ENCODE results near the gene SCEL.
"Not testable (repeated sequence)": the region's sequence is repeated elsewhere in the genome, so short reads cannot be mapped to it uniquely, and the experiment has no call there.

Gene SCEL, protein sequence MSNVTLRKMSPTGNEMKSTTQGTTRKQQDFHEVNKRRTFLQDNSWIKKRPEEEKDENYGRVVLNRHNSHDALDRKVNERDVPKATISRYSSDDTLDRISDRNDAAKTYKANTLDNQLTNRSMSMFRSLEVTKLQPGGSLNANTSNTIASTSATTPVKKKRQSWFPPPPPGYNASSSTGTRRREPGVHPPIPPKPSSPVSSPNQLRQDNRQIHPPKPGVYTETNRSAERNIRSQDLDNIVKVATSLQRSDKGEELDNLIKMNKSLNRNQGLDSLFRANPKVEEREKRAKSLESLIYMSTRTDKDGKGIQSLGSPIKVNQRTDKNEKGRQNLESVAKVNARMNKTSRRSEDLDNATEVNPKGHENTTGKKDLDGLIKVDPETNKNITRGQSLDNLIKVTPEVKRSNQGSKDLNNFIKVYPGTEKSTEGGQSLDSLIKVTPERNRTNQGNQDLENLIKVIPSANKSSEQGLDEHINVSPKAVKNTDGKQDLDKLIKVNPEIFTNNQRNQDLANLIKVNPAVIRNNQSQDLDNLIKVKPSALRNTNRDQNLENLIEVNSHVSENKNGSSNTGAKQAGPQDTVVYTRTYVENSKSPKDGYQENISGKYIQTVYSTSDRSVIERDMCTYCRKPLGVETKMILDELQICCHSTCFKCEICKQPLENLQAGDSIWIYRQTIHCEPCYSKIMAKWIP

GRCh38 chr13:77535448-77535847, at the start of gene SCEL:
Gene SCEL, plus strand, starts transcription at chr13:77535706. Its CDS starts 20,170 bp downstream, at chr13:77555876.
- DNase-seq (ENCODE audit: low read depth in 2 of 2) = no peak

DNA sequence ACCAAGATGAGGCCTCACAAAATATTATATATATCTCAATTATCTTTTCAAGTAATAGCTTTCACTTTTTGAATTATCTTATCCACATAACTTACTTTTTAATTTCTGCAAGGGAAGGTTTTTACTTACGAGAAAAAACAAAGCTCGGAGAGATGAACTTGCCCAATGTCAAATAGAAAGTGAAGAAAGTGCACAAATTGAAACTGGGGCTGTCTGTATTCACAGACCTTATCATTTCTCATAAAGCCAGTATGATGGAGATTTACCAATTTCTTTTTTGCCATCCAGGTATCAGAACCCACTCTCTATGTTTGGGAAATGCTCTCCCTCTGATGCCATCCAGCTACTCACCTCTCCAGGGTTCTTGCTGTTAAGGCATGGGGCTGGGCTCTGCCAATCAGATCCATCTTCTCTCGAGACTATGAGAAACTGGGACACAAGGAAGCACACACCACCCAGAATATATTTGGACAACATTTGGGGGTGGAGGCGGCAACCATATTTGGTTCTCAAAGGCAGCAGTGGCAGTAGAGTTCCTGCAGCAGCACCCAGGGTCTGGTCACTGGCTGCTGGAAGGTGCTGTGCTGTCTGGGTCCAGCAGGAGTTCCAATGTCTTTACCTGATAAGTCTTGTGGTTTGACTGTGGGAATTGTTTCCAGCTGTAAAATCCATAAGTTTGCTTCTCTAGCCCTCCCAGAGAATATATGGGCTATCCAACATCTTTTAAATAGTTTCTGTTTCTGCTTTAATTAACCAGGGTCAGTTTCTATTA, 45.8 kb upstream of the SCEL start:
- DNase-seq (ENCODE audit: low read depth in 2 of 2) = no peak

- DNase-seq (ENCODE audit: low read depth in 2 of 2) = no peak
Observed at GRCh38 chr13:77492982-77493381, 42.5 kb upstream of the SCEL start.

GRCh38 chr13:77494226-77494625, 41.3 kb upstream of the SCEL start:
- DNase-seq (ENCODE audit: low read depth in 2 of 2) = no peak

- DNase-seq (ENCODE audit: low read depth in 2 of 2) = no peak
Observed at GRCh38 chr13:77497350-77497749, 38.2 kb upstream of the SCEL start.

DNA sequence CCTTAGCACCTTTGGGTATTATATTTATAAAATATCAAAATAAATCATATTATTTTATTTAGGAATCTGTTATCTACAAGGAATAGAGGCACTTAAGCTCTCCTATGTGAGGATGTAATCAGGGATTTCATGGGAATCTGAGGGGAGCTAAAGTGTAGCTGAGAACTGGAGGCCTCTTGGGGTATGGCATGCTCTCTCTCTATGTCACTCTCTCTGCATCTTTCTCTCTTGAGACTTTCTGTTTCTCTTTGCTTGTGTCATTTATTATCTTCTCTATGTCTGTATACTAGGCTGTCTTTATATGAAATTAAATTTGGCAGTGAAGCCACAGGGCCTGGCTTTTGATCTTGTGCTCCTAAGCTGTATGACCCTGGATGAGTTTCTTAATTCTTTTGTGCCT, 37.7 kb upstream of the SCEL start:
- DNase-seq (ENCODE audit: low read depth in 2 of 2) = no peak

GRCh38 chr13:77502104-77502720, 33.3 kb upstream of the SCEL start:
- DNase-seq (ENCODE audit: low read depth in 2 of 2) = no peak

- no peak for DNase-seq (ENCODE audit: low read depth in 2 of 2)
Observed at GRCh38 chr13:77503398-77503797, 32.1 kb upstream of the SCEL start.

DNA sequence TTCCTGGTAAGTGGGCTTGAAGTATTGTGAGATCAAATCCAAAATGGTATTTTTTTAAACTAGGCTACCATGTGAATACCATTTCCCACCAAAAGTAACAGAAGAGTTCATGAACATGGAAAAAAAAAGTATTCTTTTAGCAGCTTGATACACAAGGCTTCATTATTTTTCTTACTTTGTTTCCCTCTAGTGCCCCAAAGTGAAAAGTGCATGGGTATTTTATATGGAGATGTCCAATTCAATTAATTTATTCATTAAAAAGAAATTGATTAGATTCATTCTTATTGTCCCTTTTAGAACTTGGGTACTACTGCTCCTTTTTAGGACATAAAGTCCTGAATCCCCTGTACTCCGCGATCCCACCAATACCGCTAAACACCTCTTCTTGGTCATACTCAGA, 28.6 kb upstream of the SCEL start:
- DNase-seq (ENCODE audit: low read depth in 2 of 2) = no peak

GRCh38 chr13:77507931-77508776, 27.4 kb upstream of the SCEL start:
- DNase-seq (ENCODE audit: low read depth in 2 of 2) = no peak

- DNase-seq (ENCODE audit: low read depth in 2 of 2) = no peak
Observed at GRCh38 chr13:77508959-77509620, 26.4 kb upstream of the SCEL start.

- DNase-seq (ENCODE audit: low read depth in 2 of 2) = no peak
Observed at GRCh38 chr13:77510156-77510555, 25.4 kb upstream of the SCEL start.

DNA sequence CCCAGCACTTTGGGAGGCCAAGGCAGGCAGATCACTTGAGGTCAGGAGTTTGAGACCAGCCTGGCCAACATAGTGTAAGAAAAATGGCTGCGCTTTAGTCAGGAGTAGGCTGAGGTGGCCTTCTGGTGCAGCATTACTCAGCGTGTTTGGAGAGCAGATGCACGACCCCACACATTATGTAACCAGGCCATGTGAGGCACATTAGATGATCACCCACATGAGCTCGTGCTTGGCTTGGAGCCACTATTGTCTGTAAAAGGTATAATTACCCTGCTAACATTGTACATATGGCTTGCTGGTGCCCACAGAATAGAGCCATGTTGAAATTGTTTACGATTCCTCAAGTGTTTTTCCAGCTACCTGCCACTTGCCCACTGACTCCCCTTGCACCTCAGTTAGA, 24.0 kb upstream of the SCEL start:
- DNase-seq (ENCODE audit: low read depth in 2 of 2) = no peak

DNA sequence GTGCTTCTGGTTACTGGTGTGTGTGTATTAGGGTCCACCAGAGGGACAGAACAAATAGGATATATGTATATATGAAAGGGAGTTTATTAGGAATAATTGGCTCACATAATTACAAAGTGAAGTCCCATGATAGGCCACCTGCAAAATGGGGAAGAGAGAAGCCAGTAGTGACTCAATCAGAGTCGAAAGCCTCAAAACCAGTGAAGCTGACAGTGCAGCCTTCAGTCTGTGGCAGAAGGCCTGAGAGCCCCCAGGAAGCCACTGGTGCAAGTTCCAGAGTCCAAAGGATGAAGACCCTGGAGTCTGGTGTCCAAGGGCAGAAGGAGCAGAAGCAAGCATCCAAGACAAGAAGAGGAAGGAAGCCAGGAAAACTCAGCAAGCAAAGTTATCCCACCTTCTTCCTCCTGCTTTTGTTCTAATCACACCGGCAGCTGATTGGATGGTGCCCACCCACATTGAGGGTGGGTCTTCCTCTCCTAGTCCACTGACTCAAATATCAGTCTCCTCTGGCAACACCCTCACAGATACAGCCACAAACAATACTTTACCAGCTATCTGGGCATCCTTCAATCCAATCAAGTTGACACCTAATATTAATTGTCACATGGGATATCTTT, 21.7 kb upstream of the SCEL start:
- no peak for DNase-seq (ENCODE audit: low read depth in 2 of 2)

GRCh38 chr13:77514336-77514726, 21.2 kb upstream of the SCEL start:
- DNase-seq (ENCODE audit: low read depth in 2 of 2) = no peak

DNA sequence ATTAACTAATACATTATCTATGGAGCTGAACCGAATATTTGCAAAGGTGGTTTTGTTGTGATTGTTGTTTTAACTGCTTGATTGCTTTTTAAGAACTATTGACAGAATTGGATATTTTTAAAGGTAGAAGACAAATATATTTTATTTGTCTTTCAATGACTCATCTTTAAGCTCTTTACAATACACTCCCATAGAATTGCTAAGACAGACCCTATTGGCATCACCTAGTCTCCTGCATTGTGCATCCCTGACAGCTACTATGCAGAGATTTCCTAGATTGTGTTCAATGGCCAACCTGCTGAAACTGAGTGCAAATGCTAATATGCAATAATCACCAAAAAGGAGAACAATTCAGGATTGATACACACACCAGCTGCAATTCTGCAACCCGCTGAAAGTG, 19.7 kb upstream of the SCEL start:
- no peak for DNase-seq (ENCODE audit: low read depth in 2 of 2)

DNA sequence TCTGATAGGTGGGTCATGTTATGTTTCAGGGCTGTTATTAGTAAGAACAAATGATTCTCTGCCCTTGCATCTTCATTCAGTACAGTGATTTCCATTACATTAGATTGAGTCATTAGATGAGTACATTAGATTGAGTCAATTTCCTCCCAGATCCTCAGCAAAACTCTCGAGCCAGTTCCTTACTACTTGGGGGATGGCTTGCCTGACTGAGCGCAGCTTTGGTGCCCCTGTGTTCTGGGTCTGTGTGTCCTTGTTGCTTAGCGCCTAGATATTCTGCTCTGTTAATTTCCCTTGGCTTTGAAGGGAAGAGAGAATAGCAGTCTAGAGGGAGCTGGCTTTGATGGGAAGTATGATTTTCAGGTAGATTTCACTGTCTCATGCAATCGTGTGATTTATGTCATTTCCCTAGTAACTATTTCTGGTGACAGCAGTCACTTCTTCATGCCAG, 19.1 kb upstream of the SCEL start:
- no peak for DNase-seq (ENCODE audit: low read depth in 2 of 2)

DNA sequence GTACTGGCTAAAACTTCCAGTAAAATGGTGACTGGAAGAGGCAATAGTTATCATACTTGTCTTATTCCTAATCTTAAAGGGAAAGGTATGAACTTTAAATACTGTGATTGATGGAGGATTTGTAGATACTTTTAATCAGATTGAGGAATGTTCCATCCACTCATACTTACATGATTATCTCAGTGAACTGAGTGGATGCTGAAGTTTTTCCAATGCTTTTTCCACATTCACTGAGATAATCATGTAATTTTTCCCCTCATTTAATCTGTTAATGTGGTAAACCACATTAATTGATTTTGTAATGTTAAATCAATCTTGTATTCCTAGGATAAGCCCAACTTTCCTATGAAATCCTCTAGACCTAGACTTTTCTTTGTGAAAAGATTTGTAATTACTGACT, 17.2 kb upstream of the SCEL start:
- no peak for DNase-seq (ENCODE audit: low read depth in 2 of 2)

DNA sequence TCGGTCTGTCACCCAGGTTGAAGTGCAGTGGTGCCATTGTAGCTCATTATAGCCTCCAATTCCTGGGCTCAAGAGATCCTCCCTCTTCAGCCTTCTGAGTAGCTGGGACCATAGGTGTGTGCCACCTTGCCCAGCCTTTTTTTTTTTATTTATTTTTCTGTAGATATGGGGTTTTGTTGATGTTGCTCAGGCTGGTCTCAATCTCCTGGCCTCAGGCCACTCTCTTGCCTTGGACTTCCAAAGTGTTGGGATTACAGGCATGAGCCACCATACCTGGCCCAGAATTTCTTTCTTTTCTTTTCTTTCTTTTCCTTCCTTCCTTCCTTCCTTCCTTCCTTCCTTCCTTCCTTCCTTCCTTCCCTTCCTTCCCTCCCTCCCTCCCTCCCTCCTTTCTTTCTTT, 16.1 kb upstream of the SCEL start:
- not testable (repeated sequence) for DNase-seq (ENCODE audit: low read depth in 2 of 2)

DNA sequence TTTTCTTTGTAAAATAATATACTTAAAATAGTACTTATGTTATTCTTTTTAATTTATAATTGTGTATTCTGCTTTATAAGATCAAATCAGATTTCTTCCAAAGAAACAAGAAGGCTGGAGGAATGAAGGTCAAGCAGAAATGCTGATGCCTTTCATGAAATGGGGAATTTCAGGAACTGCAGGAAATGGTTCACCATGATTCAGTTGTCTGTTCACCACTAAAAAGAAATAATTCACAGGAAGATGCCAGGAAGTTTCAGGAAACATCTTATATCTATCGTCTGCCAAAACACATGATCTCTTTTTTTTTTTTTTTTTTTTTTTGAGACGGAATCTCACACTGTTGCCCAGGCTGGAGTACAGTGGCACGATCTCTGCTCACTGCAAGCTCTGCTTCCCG, 15.7 kb upstream of the SCEL start:
- DNase-seq (ENCODE audit: low read depth in 2 of 2) = no peak

Measured in stimulated activated CD8-positive, alpha-beta memory T cell treated with anti-CD3 and anti-CD28 coated beads, Interleukin-15, amount 100 ng/mL, for 48 hours (primary cell).